WTC11 (cell line): Measurements from ENCODE around the gene RNF19B. TPM values are rescaled to one million over a fixed set of nuclear protein-coding genes. Genes with fewer than 3 reads are reported as not detected.

Source experiments
- ATAC-seq: fragments of 200-7000 bp; cut with Tn5 transposase; 2 replicates; pipeline ENCODE4 v1.10.0; 2021; ENCODE audit warnings: mild to moderate bottlenecking, moderate library complexity
- CTCF ChIA-PET: fragments of 300-600 bp; sonication (Branson Sonifier 250); formaldehyde crosslinking; loops from one replicate; lab custom pipeline; 2021; ENCODE audit warnings: antibody characterized with exemption; lab: Charles Lee
- POLR2A ChIA-PET: fragments of 350-600 bp; sonication (Branson Sonifier 250); formaldehyde crosslinking; loops from one replicate; lab custom pipeline; 2021; ENCODE audit warnings: antibody characterized with exemption; lab: Charles Lee
- DNase-seq: peaks from one replicate; pipeline ENCODE4 v3.0.0; 2021; ENCODE audit warnings: low spot score
- H3K27ac Mint-ChIP-seq: 2 replicates; pipeline ENCODE4 v1.8.0; 2021; ENCODE audit warnings: mixed read lengths
- H3K27me3 Mint-ChIP-seq: 2 replicates; pipeline ENCODE4 v1.8.0; 2021; ENCODE audit warnings: low read depth, mild to moderate bottlenecking, moderate library complexity, mixed read lengths
- H3K36me3 Mint-ChIP-seq: 2 replicates; pipeline ENCODE4 v1.8.0; 2021; ENCODE audit warnings: mixed read lengths
- H3K4me1 Mint-ChIP-seq: 2 replicates; pipeline ENCODE4 v1.8.0; 2022; ENCODE audit warnings: mixed read lengths
- H3K4me3 Mint-ChIP-seq: 2 replicates; pipeline ENCODE4 v1.8.0; 2021; ENCODE audit warnings: mild to moderate bottlenecking, moderate library complexity, mixed read lengths
- H3K9me3 Mint-ChIP-seq: 2 replicates; pipeline ENCODE4 v1.8.0; 2021; ENCODE audit warnings: mixed read lengths
- FOXK1 ChIP-seq: sonication (generic); formaldehyde crosslinking; IDR thresholded peaks from 2 replicates; pipeline ENCODE4 v1.8.0; 2022; ENCODE audit warnings: mild to moderate bottlenecking, moderate library complexity, missing genetic modification reagents
- GABPB1 ChIP-seq: sonication (generic); formaldehyde crosslinking; IDR thresholded peaks from 2 replicates; pipeline ENCODE4 v1.8.1; 2023; ENCODE audit warnings: mild to moderate bottlenecking, missing genetic modification reagents
- HMGA2 ChIP-seq: fragments of 250-450 bp; sonication (Bioruptor Pico); IDR thresholded peaks from 2 replicates; pipeline ENCODE4 v1.4.0; 2021; ENCODE audit warnings: mild to moderate bottlenecking, moderate library complexity
- IRF2 ChIP-seq: sonication (generic); formaldehyde crosslinking; IDR thresholded peaks from 2 replicates; pipeline ENCODE4 v1.8.0; 2022; ENCODE audit warnings: low read depth, missing genetic modification reagents, borderline replicate concordance
- NR3C1 ChIP-seq: sonication (generic); formaldehyde crosslinking; conservative IDR thresholded peaks from 2 replicates; pipeline ENCODE4 v1.8.1; 2023; ENCODE audit warnings: low read depth, mild to moderate bottlenecking, missing genetic modification reagents
- PRRX2 ChIP-seq: fragments of 250-450 bp; sonication (Bioruptor Pico); IDR thresholded peaks from 2 replicates; pipeline ENCODE4 v1.8.0; 2021; ENCODE audit warnings: mild to moderate bottlenecking
- SP1 ChIP-seq: sonication (generic); formaldehyde crosslinking; conservative IDR thresholded peaks from 2 replicates; pipeline ENCODE4 v1.8.1; 2022; ENCODE audit warnings: missing genetic modification reagents
- ZNF232 ChIP-seq: sonication (generic); formaldehyde crosslinking; IDR thresholded peaks from 2 replicates; pipeline ENCODE4 v1.8.0; 2022; ENCODE audit warnings: mild to moderate bottlenecking, missing genetic modification reagents
- ZNF263 ChIP-seq: sonication (generic); formaldehyde crosslinking; IDR thresholded peaks from 2 replicates; pipeline ENCODE4 v1.8.1; 2022; ENCODE audit warnings: low read depth, mild to moderate bottlenecking, moderate library complexity, missing genetic modification reagents
- ZNF396 ChIP-seq: fragments of 250-450 bp; sonication (Bioruptor Pico); IDR thresholded peaks from 2 replicates; pipeline ENCODE4 v1.8.0; 2021; ENCODE audit warnings: mild to moderate bottlenecking, moderate library complexity, borderline replicate concordance
- ZNF423 ChIP-seq: fragments of 250-450 bp; sonication (Bioruptor Pico); IDR thresholded peaks from 2 replicates; pipeline ENCODE4 v2.1.2; 2022; ENCODE audit warnings: mild to moderate bottlenecking, moderate library complexity
- total RNA-seq: library from RNA; stranded (reverse); gene quantifications from 3 replicates; pipeline ENCODE4 v1.2.3, GENCODE V29; 2021
- TF ChIP-seq, protein P1 (sequence below): sonication (generic); formaldehyde crosslinking; conservative IDR thresholded peaks from 2 replicates; pipeline ENCODE4 v1.8.1; 2023; ENCODE audit warnings: mild to moderate bottlenecking, low read depth, missing genetic modification reagents, moderate library complexity
- TF ChIP-seq, protein P2 (sequence below): sonication (generic); formaldehyde crosslinking; IDR thresholded peaks from 2 replicates; pipeline ENCODE4 v1.8.0; 2023; ENCODE audit warnings: missing genetic modification reagents
- TF ChIP-seq, protein P3 (sequence below): sonication (generic); formaldehyde crosslinking; IDR thresholded peaks from 2 replicates; pipeline ENCODE4 v1.8.1; 2022; ENCODE audit warnings: missing genetic modification reagents, borderline replicate concordance
- TF ChIP-seq, protein P4 (sequence below): sonication (generic); formaldehyde crosslinking; IDR thresholded peaks from 2 replicates; pipeline ENCODE4 v1.8.0; 2022; ENCODE audit warnings: missing genetic modification reagents
- TF ChIP-seq, protein P5 (sequence below): sonication (generic); formaldehyde crosslinking; IDR thresholded peaks from 2 replicates; pipeline ENCODE4 v1.8.1; 2023; ENCODE audit warnings: mild to moderate bottlenecking, moderate library complexity, missing genetic modification reagents
- TF ChIP-seq, protein P6 (sequence below): sonication (generic); formaldehyde crosslinking; IDR thresholded peaks from 2 replicates; pipeline ENCODE4 v1.8.0; 2022; ENCODE audit warnings: mild to moderate bottlenecking, missing genetic modification reagents
- TF ChIP-seq, protein P7 (sequence below): sonication (generic); formaldehyde crosslinking; IDR thresholded peaks from 2 replicates; pipeline ENCODE4 v1.8.1; 2022; ENCODE audit warnings: low read depth, mild to moderate bottlenecking, moderate library complexity, missing genetic modification reagents, borderline replicate concordance
- TF ChIP-seq, protein P8 (sequence below): sonication (generic); formaldehyde crosslinking; IDR thresholded peaks from 2 replicates; pipeline ENCODE4 v1.8.1; 2022; ENCODE audit warnings: mild to moderate bottlenecking, moderate library complexity, missing genetic modification reagents
- TF ChIP-seq, protein P9 (sequence below): sonication (generic); formaldehyde crosslinking; IDR thresholded peaks from 2 replicates; pipeline ENCODE4 v1.8.1; 2023; ENCODE audit warnings: mild to moderate bottlenecking, missing genetic modification reagents

RNF19B gene
- total RNA-seq, 1 experiment from 2014 or later = 21.9 TPM

DNA sequence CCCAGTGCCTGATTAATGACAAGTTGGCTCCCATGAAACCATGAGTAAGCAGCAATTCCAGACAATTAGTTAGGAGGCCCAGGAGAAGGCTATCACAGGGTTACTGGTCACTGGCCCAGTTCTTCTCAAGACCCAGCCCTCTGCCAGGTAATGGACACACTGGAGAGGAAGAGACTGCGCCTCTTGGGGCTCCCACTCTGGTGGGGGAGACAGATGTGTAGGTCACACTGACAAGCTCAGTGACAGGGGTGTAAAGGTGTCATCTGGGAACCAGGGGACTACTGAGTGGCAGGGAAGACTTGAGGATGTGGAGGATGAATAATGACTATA lies 73.4 kb downstream of the RNF19B start:
- Mint-ChIP-seq H3K27me3 (peaks cover 63% of the 10 kb centered on the region), H3K27ac (no peak overlapping the region)
- TF ChIP-seq GABPB1 (CRISPR knock-in tag) (no peak), HMGA2 (CRISPR knock-in tag) (no peak), IRF2 (CRISPR knock-in tag) (no peak), SP1 (CRISPR knock-in tag) (no peak), ZNF232 (CRISPR knock-in tag) (no peak), ZNF396 (CRISPR knock-in tag) (no peak)
- TF ChIP-seq, protein P1, sequence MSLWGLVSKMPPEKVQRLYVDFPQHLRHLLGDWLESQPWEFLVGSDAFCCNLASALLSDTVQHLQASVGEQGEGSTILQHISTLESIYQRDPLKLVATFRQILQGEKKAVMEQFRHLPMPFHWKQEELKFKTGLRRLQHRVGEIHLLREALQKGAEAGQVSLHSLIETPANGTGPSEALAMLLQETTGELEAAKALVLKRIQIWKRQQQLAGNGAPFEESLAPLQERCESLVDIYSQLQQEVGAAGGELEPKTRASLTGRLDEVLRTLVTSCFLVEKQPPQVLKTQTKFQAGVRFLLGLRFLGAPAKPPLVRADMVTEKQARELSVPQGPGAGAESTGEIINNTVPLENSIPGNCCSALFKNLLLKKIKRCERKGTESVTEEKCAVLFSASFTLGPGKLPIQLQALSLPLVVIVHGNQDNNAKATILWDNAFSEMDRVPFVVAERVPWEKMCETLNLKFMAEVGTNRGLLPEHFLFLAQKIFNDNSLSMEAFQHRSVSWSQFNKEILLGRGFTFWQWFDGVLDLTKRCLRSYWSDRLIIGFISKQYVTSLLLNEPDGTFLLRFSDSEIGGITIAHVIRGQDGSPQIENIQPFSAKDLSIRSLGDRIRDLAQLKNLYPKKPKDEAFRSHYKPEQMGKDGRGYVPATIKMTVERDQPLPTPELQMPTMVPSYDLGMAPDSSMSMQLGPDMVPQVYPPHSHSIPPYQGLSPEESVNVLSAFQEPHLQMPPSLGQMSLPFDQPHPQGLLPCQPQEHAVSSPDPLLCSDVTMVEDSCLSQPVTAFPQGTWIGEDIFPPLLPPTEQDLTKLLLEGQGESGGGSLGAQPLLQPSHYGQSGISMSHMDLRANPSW (CRISPR knock-in tag) = no peak
- TF ChIP-seq, protein P2, sequence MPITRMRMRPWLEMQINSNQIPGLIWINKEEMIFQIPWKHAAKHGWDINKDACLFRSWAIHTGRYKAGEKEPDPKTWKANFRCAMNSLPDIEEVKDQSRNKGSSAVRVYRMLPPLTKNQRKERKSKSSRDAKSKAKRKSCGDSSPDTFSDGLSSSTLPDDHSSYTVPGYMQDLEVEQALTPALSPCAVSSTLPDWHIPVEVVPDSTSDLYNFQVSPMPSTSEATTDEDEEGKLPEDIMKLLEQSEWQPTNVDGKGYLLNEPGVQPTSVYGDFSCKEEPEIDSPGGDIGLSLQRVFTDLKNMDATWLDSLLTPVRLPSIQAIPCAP (CRISPR knock-in tag) = no peak
- TF ChIP-seq, protein P3, sequence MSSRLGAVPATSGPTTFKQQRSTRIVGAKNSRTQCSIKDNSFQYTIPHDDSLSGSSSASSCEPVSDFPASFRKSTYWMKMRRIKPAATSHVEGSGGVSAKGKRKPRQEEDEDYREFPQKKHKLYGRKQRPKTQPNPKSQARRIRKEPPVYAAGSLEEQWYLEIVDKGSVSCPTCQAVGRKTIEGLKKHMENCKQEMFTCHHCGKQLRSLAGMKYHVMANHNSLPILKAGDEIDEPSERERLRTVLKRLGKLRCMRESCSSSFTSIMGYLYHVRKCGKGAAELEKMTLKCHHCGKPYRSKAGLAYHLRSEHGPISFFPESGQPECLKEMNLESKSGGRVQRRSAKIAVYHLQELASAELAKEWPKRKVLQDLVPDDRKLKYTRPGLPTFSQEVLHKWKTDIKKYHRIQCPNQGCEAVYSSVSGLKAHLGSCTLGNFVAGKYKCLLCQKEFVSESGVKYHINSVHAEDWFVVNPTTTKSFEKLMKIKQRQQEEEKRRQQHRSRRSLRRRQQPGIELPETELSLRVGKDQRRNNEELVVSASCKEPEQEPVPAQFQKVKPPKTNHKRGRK (CRISPR knock-in tag) = no peak
- TF ChIP-seq, protein P4, sequence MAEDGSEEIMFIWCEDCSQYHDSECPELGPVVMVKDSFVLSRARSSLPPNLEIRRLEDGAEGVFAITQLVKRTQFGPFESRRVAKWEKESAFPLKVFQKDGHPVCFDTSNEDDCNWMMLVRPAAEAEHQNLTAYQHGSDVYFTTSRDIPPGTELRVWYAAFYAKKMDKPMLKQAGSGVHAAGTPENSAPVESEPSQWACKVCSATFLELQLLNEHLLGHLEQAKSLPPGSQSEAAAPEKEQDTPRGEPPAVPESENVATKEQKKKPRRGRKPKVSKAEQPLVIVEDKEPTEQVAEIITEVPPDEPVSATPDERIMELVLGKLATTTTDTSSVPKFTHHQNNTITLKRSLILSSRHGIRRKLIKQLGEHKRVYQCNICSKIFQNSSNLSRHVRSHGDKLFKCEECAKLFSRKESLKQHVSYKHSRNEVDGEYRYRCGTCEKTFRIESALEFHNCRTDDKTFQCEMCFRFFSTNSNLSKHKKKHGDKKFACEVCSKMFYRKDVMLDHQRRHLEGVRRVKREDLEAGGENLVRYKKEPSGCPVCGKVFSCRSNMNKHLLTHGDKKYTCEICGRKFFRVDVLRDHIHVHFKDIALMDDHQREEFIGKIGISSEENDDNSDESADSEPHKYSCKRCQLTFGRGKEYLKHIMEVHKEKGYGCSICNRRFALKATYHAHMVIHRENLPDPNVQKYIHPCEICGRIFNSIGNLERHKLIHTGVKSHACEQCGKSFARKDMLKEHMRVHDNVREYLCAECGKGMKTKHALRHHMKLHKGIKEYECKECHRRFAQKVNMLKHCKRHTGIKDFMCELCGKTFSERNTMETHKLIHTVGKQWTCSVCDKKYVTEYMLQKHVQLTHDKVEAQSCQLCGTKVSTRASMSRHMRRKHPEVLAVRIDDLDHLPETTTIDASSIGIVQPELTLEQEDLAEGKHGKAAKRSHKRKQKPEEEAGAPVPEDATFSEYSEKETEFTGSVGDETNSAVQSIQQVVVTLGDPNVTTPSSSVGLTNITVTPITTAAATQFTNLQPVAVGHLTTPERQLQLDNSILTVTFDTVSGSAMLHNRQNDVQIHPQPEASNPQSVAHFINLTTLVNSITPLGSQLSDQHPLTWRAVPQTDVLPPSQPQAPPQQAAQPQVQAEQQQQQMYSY = no peak
- TF ChIP-seq, all 79 proteins: peak for 0
- DNase-seq (no peak), ATAC-seq (no peak)
- Mint-ChIP-seq H3K4me1 (peaks cover 13% of the 10 kb centered on the region), H3K9me3 (peaks cover 7% of the 10 kb centered on the region), H3K4me3 (no peak overlapping the region; the same call in 1 of the 2 replicates), H3K36me3 (no peaks in the 10 kb centered on the region)
- ChIA-PET CTCF (interaction anchor here (1.9 to 7.4 kb wide), 2 partner anchors 10 to 15 kb away, joined by 27 to 80 read pairs; no protein-coding TSS in a partner anchor), POLR2A (no interaction called here)

DNA sequence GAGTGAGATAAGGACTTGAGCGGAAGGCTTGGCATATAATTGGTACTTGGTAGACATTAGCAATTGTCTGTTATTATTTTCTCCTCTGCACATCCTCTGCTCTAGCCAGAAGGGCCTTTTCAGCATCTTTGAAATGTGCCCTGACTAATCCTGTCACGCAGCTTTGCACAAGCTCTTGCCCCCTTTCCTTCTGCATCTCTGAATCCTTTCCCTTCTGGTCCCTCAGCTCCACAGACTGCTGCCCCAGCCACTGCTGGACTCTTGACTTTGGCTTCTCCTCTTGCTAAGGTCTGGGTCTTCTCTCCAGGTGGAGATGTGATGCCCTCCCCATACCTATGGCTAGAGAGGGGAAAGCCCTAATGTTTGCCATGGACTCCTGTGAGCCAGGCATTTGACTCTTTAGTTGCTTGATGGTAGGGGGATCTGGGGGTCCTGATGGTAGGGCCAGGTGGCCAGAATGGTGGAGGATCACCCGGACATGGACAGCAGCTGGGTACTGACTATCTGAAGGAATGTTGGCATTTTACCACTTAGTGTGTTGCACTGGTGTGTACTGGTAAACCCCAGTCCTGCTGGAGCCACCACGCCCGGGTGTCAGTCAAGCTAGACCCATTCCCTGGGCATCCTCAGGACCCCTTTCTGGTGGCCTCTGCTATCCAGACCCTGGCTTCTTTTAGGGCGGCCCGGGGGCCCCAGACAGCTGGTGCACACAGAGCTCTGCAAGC lies 73.9 kb downstream of the RNF19B start:
- Mint-ChIP-seq H3K4me3 (no peak overlapping the region), H3K4me1 (peaks cover 13% of the 10 kb centered on the region), H3K27ac (no peak overlapping the region), H3K36me3 (no peaks in the 10 kb centered on the region), H3K27me3 (peaks cover 65% of the 10 kb centered on the region), H3K9me3 (peaks cover 7% of the 10 kb centered on the region)
- DNase-seq (no peak), ATAC-seq (no peak)
- ChIA-PET POLR2A (no interaction called here), CTCF (interaction anchor here (0.8 to 7.4 kb wide), 3 partner anchors 10 to 18 kb away, joined by 3 to 80 read pairs (median 4); no protein-coding TSS in a partner anchor)
- TF ChIP-seq, protein P5, sequence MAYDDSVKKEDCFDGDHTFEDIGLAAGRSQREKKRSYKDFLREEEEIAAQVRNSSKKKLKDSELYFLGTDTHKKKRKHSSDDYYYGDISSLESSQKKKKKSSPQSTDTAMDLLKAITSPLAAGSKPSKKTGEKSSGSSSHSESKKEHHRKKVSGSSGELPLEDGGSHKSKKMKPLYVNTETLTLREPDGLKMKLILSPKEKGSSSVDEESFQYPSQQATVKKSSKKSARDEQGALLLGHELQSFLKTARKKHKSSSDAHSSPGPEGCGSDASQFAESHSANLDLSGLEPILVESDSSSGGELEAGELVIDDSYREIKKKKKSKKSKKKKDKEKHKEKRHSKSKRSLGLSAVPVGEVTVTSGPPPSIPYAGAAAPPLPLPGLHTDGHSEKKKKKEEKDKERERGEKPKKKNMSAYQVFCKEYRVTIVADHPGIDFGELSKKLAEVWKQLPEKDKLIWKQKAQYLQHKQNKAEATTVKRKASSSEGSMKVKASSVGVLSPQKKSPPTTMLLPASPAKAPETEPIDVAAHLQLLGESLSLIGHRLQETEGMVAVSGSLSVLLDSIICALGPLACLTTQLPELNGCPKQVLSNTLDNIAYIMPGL = no peak
- TF ChIP-seq FOXK1 (CRISPR knock-in tag) (no peak), NR3C1 (CRISPR knock-in tag) (no peak), ZNF423 (no peak), PRRX2 (CRISPR knock-in tag) (no peak), ZNF263 (CRISPR knock-in tag) (no peak)
- TF ChIP-seq, protein P6, sequence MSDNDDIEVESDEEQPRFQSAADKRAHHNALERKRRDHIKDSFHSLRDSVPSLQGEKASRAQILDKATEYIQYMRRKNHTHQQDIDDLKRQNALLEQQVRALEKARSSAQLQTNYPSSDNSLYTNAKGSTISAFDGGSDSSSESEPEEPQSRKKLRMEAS (CRISPR knock-in tag) = no peak
- TF ChIP-seq, protein P7, sequence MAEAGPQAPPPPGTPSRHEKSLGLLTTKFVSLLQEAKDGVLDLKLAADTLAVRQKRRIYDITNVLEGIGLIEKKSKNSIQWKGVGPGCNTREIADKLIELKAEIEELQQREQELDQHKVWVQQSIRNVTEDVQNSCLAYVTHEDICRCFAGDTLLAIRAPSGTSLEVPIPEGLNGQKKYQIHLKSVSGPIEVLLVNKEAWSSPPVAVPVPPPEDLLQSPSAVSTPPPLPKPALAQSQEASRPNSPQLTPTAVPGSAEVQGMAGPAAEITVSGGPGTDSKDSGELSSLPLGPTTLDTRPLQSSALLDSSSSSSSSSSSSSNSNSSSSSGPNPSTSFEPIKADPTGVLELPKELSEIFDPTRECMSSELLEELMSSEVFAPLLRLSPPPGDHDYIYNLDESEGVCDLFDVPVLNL = no peak
- TF ChIP-seq, protein P8, sequence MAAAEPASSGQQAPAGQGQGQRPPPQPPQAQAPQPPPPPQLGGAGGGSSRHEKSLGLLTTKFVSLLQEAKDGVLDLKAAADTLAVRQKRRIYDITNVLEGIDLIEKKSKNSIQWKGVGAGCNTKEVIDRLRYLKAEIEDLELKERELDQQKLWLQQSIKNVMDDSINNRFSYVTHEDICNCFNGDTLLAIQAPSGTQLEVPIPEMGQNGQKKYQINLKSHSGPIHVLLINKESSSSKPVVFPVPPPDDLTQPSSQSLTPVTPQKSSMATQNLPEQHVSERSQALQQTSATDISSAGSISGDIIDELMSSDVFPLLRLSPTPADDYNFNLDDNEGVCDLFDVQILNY (CRISPR knock-in tag) = no peak
- TF ChIP-seq, protein P9, sequence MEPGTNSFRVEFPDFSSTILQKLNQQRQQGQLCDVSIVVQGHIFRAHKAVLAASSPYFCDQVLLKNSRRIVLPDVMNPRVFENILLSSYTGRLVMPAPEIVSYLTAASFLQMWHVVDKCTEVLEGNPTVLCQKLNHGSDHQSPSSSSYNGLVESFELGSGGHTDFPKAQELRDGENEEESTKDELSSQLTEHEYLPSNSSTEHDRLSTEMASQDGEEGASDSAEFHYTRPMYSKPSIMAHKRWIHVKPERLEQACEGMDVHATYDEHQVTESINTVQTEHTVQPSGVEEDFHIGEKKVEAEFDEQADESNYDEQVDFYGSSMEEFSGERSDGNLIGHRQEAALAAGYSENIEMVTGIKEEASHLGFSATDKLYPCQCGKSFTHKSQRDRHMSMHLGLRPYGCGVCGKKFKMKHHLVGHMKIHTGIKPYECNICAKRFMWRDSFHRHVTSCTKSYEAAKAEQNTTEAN (CRISPR knock-in tag) = no peak
